OCI-LY1 (cell line): ENCODE measurements around the gene FGF10.

Experiments used
- H2AFZ ChIP-seq: fragments of 200-600 bp; sonication (generic), shearing (Covaris generic); 2 replicates; pipeline ENCODE4 v1.6.0; 2014; ENCODE audit warnings: antibody characterized with exemption, mild to moderate bottlenecking, low read length
- H3F3A ChIP-seq: fragments of 200-600 bp; sonication (generic), shearing (Covaris generic); 2 replicates; pipeline ENCODE4 v1.6.0; 2014; ENCODE audit warnings: mild to moderate bottlenecking, antibody characterized with exemption, low read length, moderate library complexity; ENCODE audit not compliant: insufficient read depth
- H3K27ac ChIP-seq: fragments of 200-600 bp; sonication (generic); 2 replicates; pipeline ENCODE4 v1.5.1; 2014; ENCODE audit warnings: low read length, mixed run types, mild to moderate bottlenecking, low read depth; ENCODE audit not compliant: poor library complexity, severe bottlenecking
- H3K27me3 ChIP-seq: fragments of 200-600 bp; sonication (generic); 2 replicates; pipeline ENCODE4 v1.6.0; 2014; ENCODE audit warnings: antibody characterized with exemption, mild to moderate bottlenecking, low read length, moderate library complexity; ENCODE audit not compliant: insufficient read depth
- H3K36me3 ChIP-seq: fragments of 200-600 bp; sonication (generic); 2 replicates; pipeline ENCODE4 v1.6.1; 2014; ENCODE audit warnings: mild to moderate bottlenecking, antibody characterized with exemption, low read length, moderate library complexity, mixed read lengths; ENCODE audit not compliant: insufficient read depth
- H3K4me1 ChIP-seq: fragments of 200-600 bp; sonication (generic); 2 replicates; pipeline ENCODE4 v1.5.1; 2014; ENCODE audit warnings: mild to moderate bottlenecking, low read length, moderate library complexity; ENCODE audit not compliant: insufficient read depth, severe bottlenecking
- H3K4me2 ChIP-seq: fragments of 200-600 bp; sonication (generic), shearing (Covaris generic); 2 replicates; pipeline ENCODE4 v1.6.1; 2014; ENCODE audit warnings: low read length
- H3K4me3 ChIP-seq: fragments of 200-600 bp; sonication (generic); 2 replicates; pipeline ENCODE4 v1.5.1; 2014; ENCODE audit warnings: low read length, low read depth, mild to moderate bottlenecking, mixed read lengths; ENCODE audit not compliant: poor library complexity, severe bottlenecking
- H3K79me2 ChIP-seq: fragments of 200-600 bp; shearing (Covaris generic); 2 replicates; pipeline ENCODE4 v1.6.1; 2016; ENCODE audit warnings: mixed run types, low read length, mixed read lengths; ENCODE audit not compliant: insufficient read depth
- H3K9ac ChIP-seq: fragments of 200-600 bp; sonication (generic), shearing (Covaris generic); 2 replicates; pipeline ENCODE4 v1.6.1; 2014; ENCODE audit warnings: mild to moderate bottlenecking, low read length, mixed read lengths
- H3K9me2 ChIP-seq: fragments of 200-600 bp; sonication (generic), shearing (Covaris generic); 2 replicates; pipeline ENCODE4 v1.6.1; 2014; ENCODE audit warnings: low read depth, mild to moderate bottlenecking, low read length, mixed read lengths
- H3K9me3 ChIP-seq: fragments of 200-600 bp; shearing (Covaris generic); 2 replicates; pipeline ENCODE4 v1.6.1; 2014; ENCODE audit warnings: low read length, mixed read lengths
- H4K20me1 ChIP-seq: fragments of 200-600 bp; sonication (generic), shearing (Covaris generic); 2 replicates; pipeline ENCODE4 v1.6.0; 2016; ENCODE audit warnings: mild to moderate bottlenecking, low read length; ENCODE audit not compliant: insufficient read depth
- CTCF ChIP-seq: fragments of 200-600 bp; sonication (generic), shearing (Covaris generic); IDR thresholded peaks from 2 replicates; pipeline ENCODE4 v1.5.1; 2017; ENCODE audit warnings: mild to moderate bottlenecking, antibody characterized with exemption, low read length, moderate library complexity, mixed read lengths
- EZH2 ChIP-seq: fragments of 200-600 bp; sonication (generic), shearing (Covaris generic); IDR thresholded peaks from 2 replicates; pipeline ENCODE4 v1.8.0; 2017; ENCODE audit warnings: borderline replicate concordance, mixed run types, mild to moderate bottlenecking, antibody characterized with exemption, low read length, moderate library complexity, mixed read lengths

FGF10 gene

GRCh38 chr5:44321144-44321725, 68.0 kb downstream of the FGF10 start:
- Histone ChIP-seq H2AFZ (no peak overlapping the region), H3K9me3 (no peaks in the 10 kb centered on the region), H4K20me1 (no peaks in the 10 kb centered on the region), H3K9ac (no peak overlapping the region), H3K27me3 (no peaks in the 10 kb centered on the region), H3K27ac (no peak overlapping the region), H3K36me3 (no peaks in the 10 kb centered on the region), H3F3A (no peaks in the 10 kb centered on the region), H3K79me2 (no peaks in the 10 kb centered on the region), H3K4me1 (no peaks in the 10 kb centered on the region), H3K4me3 (no peak overlapping the region), H3K9me2 (no peaks in the 10 kb centered on the region), H3K4me2 (no peak overlapping the region)
- no peak for TF ChIP-seq CTCF
- no peak for TF ChIP-seq EZH2

GRCh38 chr5:44320188-44320587, 69.0 kb downstream of the FGF10 start:
- no peaks in the 10 kb centered on the region for H3K36me3 ChIP-seq
- H3K9ac ChIP-seq = no peak overlapping the region
- H3K4me1 ChIP-seq = no peaks in the 10 kb centered on the region
- H3K27me3 ChIP-seq = no peaks in the 10 kb centered on the region
- no peaks in the 10 kb centered on the region for H4K20me1 ChIP-seq
- no peak overlapping the region for H3K4me2 ChIP-seq
- no peak overlapping the region for H3K4me3 ChIP-seq
- no peaks in the 10 kb centered on the region for H3K79me2 ChIP-seq
- H3F3A ChIP-seq = no peaks in the 10 kb centered on the region
- H3K27ac ChIP-seq = no peak overlapping the region
- H3K9me2 ChIP-seq = no peaks in the 10 kb centered on the region
- H3K9me3 ChIP-seq = no peaks in the 10 kb centered on the region
- H2AFZ ChIP-seq = no peak overlapping the region
- no peak for TF ChIP-seq EZH2
- no peak for TF ChIP-seq CTCF

GRCh38 chr5:44318883-44319282, 70.3 kb downstream of the FGF10 start:
- no peak overlapping the region for H3K4me3 ChIP-seq
- no peaks in the 10 kb centered on the region for H4K20me1 ChIP-seq
- no peaks in the 10 kb centered on the region for H3K9me2 ChIP-seq
- no peak overlapping the region for H3K27ac ChIP-seq
- no peak overlapping the region for H3K4me2 ChIP-seq
- H2AFZ ChIP-seq = no peak overlapping the region
- H3K79me2 ChIP-seq = no peaks in the 10 kb centered on the region
- H3F3A ChIP-seq = no peaks in the 10 kb centered on the region
- no peak overlapping the region for H3K9ac ChIP-seq
- TF ChIP-seq CTCF (no peak), EZH2 (no peak)
- no peaks in the 10 kb centered on the region for H3K4me1 ChIP-seq
- H3K36me3 ChIP-seq = no peaks in the 10 kb centered on the region
- H3K9me3 ChIP-seq = no peaks in the 10 kb centered on the region
- H3K27me3 ChIP-seq = no peaks in the 10 kb centered on the region
